H1 (cell line): ENCODE results near the gene ACP3. TPM values are rescaled to one million over a fixed set of nuclear protein-coding genes. Genes with fewer than 3 reads are reported as not detected.

Experiments
- BCL11A ChIP-seq, 2 experiments: IDR thresholded peaks; one replicate each; pipeline ENCODE4 v1.6.1; 2011; ENCODE audit warnings: low read depth in 2 of 2, low read length in 2 of 2, mild to moderate bottlenecking in 2 of 2
- CBX8 ChIP-seq: fragments of 300-800, 300-1000 bp; sonication (generic); IDR thresholded peaks from 2 replicates; pipeline ENCODE4 v1.7.1; 2016; ENCODE audit warnings: low read depth, low read length, borderline replicate concordance
- JUN ChIP-seq: IDR thresholded peaks from 2 replicates; pipeline ENCODE4 v1.6.1; 2011; ENCODE audit warnings: low read depth, mild to moderate bottlenecking, improper control_type of control experiment, low read length
- KDM5A ChIP-seq: fragments of 200-600 bp; IDR thresholded peaks from 2 replicates; pipeline ENCODE4 v1.7.1; 2012; ENCODE audit warnings: mild to moderate bottlenecking, low read length, inconsistent platforms, mixed read lengths
- POLR2AphosphoS5 ChIP-seq: IDR thresholded peaks from 2 replicates; pipeline ENCODE4 v1.6.1; 2011; ENCODE audit warnings: low read depth, low read length
- TAF1 ChIP-seq: IDR thresholded peaks from 2 replicates; pipeline ENCODE4 v1.6.1; 2011; ENCODE audit warnings: mild to moderate bottlenecking, low read depth, low read length
- TAF7 ChIP-seq: optimal IDR thresholded peaks from 2 replicates; pipeline ENCODE3; 2011; ENCODE audit warnings: low read depth, mild to moderate bottlenecking, inconsistent platforms, low read length, moderate library complexity, borderline replicate concordance
- YY1 ChIP-seq: IDR thresholded peaks from 2 replicates; pipeline ENCODE4 v1.6.1; 2011; ENCODE audit warnings: low read depth, mild to moderate bottlenecking, low read length
- ZNF274 ChIP-seq: IDR thresholded peaks from 2 replicates; pipeline ENCODE4 v1.7.0; 2012; ENCODE audit warnings: low read length, borderline replicate concordance; ENCODE audit errors: extremely low read depth
- polyA plus RNA-seq, 7 experiments: library from polyadenylated mRNA; depleted of rRNA in 3 of 7; stranded (reverse) in 5 of 7; unstranded in 2 of 7; fragments of >200 nt in 5 of 7; fragments of 200-250 nt in 2 of 7; gene quantifications; 1 replicate in 5 of 7; 2 replicates in 1 of 7; 4 replicates in 1 of 7; pipeline versions ENCODE4 v1.2.1 to v1.2.3, GENCODE V29; 2011 to 2013; ENCODE audit warnings: missing spikeins in 2 of 7, mixed read lengths in 2 of 7
- total RNA-seq: library from RNA; stranded (reverse); fragmentation: NEBNext Ultra II Directional; extraction: Animal tissue kit (Norgen Biotek cat#: 25700); gene quantifications from 2 replicates; pipeline ENCODE4 v1.2.1, GENCODE V29; 2021
- TF ChIP-seq, protein P1 (sequence below): fragments of 300-600 bp; sonication (generic); IDR thresholded peaks from 2 replicates; pipeline ENCODE4 v1.7.1; 2012; ENCODE audit warnings: low read length, moderate library complexity, mild to moderate bottlenecking, inconsistent platforms; ENCODE audit not compliant: insufficient replicate concordance
- TF ChIP-seq, protein P2 (sequence below): IDR thresholded peaks from 2 replicates; pipeline ENCODE4 v1.6.1; 2011; ENCODE audit warnings: low read depth, mild to moderate bottlenecking, low read length; ENCODE audit not compliant: insufficient read depth

The ACP3 gene
- total and polyA plus RNA-seq, 2 of the 8 experiments (the other 6 are each of a cell fraction or from before 2014, with no cell fraction given): 1.2 to 1.4 TPM

DNA sequence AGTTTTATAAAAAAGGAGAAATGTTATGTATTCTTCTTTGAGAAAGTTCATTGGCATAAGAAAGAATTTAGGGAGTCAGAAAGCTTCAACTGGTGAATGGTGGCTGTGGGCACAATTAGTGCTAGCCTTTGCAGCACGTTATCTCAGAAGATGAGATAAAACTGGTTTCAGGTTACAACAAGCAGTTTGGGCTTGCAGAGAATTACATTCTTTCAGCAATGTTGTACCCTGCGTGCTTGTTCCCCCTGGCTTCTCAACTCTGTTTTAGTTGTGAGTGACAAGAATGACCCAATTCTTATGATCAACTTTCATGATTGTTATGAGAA is 31.6 kb upstream of the ACP3 start (continued):
- TF ChIP-seq, protein P1, sequence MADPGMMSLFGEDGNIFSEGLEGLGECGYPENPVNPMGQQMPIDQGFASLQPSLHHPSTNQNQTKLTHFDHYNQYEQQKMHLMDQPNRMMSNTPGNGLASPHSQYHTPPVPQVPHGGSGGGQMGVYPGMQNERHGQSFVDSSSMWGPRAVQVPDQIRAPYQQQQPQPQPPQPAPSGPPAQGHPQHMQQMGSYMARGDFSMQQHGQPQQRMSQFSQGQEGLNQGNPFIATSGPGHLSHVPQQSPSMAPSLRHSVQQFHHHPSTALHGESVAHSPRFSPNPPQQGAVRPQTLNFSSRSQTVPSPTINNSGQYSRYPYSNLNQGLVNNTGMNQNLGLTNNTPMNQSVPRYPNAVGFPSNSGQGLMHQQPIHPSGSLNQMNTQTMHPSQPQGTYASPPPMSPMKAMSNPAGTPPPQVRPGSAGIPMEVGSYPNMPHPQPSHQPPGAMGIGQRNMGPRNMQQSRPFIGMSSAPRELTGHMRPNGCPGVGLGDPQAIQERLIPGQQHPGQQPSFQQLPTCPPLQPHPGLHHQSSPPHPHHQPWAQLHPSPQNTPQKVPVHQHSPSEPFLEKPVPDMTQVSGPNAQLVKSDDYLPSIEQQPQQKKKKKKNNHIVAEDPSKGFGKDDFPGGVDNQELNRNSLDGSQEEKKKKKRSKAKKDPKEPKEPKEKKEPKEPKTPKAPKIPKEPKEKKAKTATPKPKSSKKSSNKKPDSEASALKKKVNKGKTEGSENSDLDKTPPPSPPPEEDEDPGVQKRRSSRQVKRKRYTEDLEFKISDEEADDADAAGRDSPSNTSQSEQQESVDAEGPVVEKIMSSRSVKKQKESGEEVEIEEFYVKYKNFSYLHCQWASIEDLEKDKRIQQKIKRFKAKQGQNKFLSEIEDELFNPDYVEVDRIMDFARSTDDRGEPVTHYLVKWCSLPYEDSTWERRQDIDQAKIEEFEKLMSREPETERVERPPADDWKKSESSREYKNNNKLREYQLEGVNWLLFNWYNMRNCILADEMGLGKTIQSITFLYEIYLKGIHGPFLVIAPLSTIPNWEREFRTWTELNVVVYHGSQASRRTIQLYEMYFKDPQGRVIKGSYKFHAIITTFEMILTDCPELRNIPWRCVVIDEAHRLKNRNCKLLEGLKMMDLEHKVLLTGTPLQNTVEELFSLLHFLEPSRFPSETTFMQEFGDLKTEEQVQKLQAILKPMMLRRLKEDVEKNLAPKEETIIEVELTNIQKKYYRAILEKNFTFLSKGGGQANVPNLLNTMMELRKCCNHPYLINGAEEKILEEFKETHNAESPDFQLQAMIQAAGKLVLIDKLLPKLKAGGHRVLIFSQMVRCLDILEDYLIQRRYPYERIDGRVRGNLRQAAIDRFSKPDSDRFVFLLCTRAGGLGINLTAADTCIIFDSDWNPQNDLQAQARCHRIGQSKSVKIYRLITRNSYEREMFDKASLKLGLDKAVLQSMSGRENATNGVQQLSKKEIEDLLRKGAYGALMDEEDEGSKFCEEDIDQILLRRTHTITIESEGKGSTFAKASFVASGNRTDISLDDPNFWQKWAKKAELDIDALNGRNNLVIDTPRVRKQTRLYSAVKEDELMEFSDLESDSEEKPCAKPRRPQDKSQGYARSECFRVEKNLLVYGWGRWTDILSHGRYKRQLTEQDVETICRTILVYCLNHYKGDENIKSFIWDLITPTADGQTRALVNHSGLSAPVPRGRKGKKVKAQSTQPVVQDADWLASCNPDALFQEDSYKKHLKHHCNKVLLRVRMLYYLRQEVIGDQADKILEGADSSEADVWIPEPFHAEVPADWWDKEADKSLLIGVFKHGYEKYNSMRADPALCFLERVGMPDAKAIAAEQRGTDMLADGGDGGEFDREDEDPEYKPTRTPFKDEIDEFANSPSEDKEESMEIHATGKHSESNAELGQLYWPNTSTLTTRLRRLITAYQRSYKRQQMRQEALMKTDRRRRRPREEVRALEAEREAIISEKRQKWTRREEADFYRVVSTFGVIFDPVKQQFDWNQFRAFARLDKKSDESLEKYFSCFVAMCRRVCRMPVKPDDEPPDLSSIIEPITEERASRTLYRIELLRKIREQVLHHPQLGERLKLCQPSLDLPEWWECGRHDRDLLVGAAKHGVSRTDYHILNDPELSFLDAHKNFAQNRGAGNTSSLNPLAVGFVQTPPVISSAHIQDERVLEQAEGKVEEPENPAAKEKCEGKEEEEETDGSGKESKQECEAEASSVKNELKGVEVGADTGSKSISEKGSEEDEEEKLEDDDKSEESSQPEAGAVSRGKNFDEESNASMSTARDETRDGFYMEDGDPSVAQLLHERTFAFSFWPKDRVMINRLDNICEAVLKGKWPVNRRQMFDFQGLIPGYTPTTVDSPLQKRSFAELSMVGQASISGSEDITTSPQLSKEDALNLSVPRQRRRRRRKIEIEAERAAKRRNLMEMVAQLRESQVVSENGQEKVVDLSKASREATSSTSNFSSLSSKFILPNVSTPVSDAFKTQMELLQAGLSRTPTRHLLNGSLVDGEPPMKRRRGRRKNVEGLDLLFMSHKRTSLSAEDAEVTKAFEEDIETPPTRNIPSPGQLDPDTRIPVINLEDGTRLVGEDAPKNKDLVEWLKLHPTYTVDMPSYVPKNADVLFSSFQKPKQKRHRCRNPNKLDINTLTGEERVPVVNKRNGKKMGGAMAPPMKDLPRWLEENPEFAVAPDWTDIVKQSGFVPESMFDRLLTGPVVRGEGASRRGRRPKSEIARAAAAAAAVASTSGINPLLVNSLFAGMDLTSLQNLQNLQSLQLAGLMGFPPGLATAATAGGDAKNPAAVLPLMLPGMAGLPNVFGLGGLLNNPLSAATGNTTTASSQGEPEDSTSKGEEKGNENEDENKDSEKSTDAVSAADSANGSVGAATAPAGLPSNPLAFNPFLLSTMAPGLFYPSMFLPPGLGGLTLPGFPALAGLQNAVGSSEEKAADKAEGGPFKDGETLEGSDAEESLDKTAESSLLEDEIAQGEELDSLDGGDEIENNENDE: no peak
- TF ChIP-seq CBX8 (no peak), KDM5A (no peak), TAF7 (no peak), POLR2AphosphoS5 (no peak), ZNF274 (no peak), BCL11A (IDR thresholded peaks at IDR 0.05; ENCODE audit: low read depth in 2 of 2, low read length in 2 of 2) (no peak), JUN (no peak), YY1 (no peak), TAF1 (no peak)
- TF ChIP-seq, protein P2, sequence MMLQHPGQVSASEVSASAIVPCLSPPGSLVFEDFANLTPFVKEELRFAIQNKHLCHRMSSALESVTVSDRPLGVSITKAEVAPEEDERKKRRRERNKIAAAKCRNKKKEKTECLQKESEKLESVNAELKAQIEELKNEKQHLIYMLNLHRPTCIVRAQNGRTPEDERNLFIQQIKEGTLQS: no peak
